HG03432 (cell line): ENCODE results near the gene ZC2HC1B.

Experiments used
- ATAC-seq: cut with Tn5 transposase; IDR thresholded peaks from one replicate; pipeline ENCODE4 v1.9.1; 2021; ENCODE audit warnings: mild to moderate bottlenecking, moderate library complexity; ENCODE audit not compliant: unreplicated experiment

Gene ZC2HC1B

GRCh38 chr6:143959927-143960326 lies 95.7 kb downstream of the ZC2HC1B start:
- ATAC-seq, result no peak

GRCh38 chr6:143961066-143961465 lies 96.8 kb downstream of the ZC2HC1B start:
- no peak for ATAC-seq

- no peak for ATAC-seq
Observed at GRCh38 chr6:143961886-143962878, 97.9 kb downstream of the ZC2HC1B start.

- no peak for ATAC-seq
Observed at GRCh38 chr6:143963158-143963919, 99.1 kb downstream of the ZC2HC1B start.

- no peak for ATAC-seq
Observed at GRCh38 chr6:143964674-143965081, 100.4 kb downstream of the ZC2HC1B start.

GRCh38 chr6:143965503-143966171 lies 101.4 kb downstream of the ZC2HC1B start:
- no peak for ATAC-seq

- ATAC-seq, result no peak
Observed at GRCh38 chr6:143966312-143966711, 102.0 kb downstream of the ZC2HC1B start.

- ATAC-seq, result no peak
Observed at GRCh38 chr6:143967706-143968376, 103.6 kb downstream of the ZC2HC1B start.

- ATAC-seq, result no peak
Observed at GRCh38 chr6:143969077-143969476, 104.8 kb downstream of the ZC2HC1B start.

GRCh38 chr6:143970456-143971218 lies 106.4 kb downstream of the ZC2HC1B start:
- ATAC-seq, result no peak

- no peak for ATAC-seq
Observed at GRCh38 chr6:143971482-143972205, 107.4 kb downstream of the ZC2HC1B start.

- ATAC-seq, result no peak
Observed at GRCh38 chr6:143973097-143973966, 109.1 kb downstream of the ZC2HC1B start.

- ATAC-seq, result no peak
Observed at GRCh38 chr6:143974089-143974488, 109.8 kb downstream of the ZC2HC1B start.

- ATAC-seq, result no peak
Observed at GRCh38 chr6:143976806-143977349, 112.6 kb downstream of the ZC2HC1B start.

GRCh38 chr6:143980921-143981320 lies 116.6 kb downstream of the ZC2HC1B start:
- ATAC-seq, result no peak

GRCh38 chr6:143982968-143983367 lies 118.7 kb downstream of the ZC2HC1B start:
- ATAC-seq, result no peak

GRCh38 chr6:143984666-143985065 lies 120.4 kb downstream of the ZC2HC1B start:
- no peak for ATAC-seq

- no peak for ATAC-seq
Observed at GRCh38 chr6:143986463-143987065, 122.3 kb downstream of the ZC2HC1B start.
